Measurements from ENCODE around the gene NAA16.

DNA sequence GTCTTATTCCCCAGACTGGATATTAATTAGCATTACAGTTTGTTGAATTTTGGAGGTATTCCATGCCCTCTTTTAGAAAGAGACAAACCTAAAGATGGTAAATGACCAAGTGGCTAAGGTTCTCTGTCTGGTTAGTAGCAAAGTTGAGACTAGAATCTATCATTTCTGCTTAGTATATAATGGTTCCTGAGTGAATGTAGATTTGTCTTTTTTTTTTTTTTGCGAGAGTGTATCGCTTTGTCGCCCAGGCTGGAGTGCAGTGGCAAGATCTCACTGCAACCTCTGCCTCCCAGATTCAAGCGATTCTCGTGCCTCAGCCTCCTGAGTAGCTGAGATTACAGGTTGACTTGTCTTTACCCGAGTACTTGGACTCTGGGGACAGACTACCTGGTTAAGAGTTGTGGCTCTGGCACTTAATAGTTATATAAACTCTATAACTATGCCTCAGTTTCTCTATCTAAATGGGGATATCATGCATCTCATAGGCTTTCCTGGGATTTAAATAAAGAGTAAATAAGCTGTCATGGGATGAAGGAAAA lies 2.7 kb downstream of the NAA16 start:
- TF ChIP-seq, protein P1, sequence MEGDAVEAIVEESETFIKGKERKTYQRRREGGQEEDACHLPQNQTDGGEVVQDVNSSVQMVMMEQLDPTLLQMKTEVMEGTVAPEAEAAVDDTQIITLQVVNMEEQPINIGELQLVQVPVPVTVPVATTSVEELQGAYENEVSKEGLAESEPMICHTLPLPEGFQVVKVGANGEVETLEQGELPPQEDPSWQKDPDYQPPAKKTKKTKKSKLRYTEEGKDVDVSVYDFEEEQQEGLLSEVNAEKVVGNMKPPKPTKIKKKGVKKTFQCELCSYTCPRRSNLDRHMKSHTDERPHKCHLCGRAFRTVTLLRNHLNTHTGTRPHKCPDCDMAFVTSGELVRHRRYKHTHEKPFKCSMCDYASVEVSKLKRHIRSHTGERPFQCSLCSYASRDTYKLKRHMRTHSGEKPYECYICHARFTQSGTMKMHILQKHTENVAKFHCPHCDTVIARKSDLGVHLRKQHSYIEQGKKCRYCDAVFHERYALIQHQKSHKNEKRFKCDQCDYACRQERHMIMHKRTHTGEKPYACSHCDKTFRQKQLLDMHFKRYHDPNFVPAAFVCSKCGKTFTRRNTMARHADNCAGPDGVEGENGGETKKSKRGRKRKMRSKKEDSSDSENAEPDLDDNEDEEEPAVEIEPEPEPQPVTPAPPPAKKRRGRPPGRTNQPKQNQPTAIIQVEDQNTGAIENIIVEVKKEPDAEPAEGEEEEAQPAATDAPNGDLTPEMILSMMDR (conservative IDR thresholded peaks at IDR 0.05; ENCODE audit: low read depth, low read length), result no peak
- no peak for TF ChIP-seq EZH2 (IDR thresholded peaks at IDR 0.05; ENCODE audit: borderline replicate concordance, low read depth, low read length, poor library complexity, severe bottlenecking)
